OCI-LY7 (cell line): Measurements from ENCODE around the gene ICOS. TPM values are rescaled to one million over a fixed set of nuclear protein-coding genes. Genes with fewer than 3 reads are reported as not detected.

ENCODE experiments used
- Bru-seq: library from RNA; stranded (reverse); fragments of 400-500 nt; gene quantifications from one replicate; lab custom pipeline; 2021; lab: Mats Ljungman, UMichigan
- BruChase-seq, 2 experiments: library from RNA; stranded (reverse); fragments of 400-500 nt; gene quantifications; one replicate each; lab custom pipeline; 2021; lab: Mats Ljungman, UMichigan
- BruUV-seq: library from RNA; stranded (reverse); fragments of 400-500 nt; replicated peaks from 2 replicates; lab custom pipeline; 2021; lab: Mats Ljungman, UMichigan
- CTCF ChIA-PET: fragments of 300-600 bp; sonication (Branson Sonifier 250); formaldehyde crosslinking; loops from one replicate; lab custom pipeline; 2022; ENCODE audit warnings: antibody characterized with exemption; ENCODE audit not compliant: unreplicated experiment; lab: Charles Lee
- POLR2A ChIA-PET: fragments of 300-600 bp; sonication (Branson Sonifier 250); formaldehyde crosslinking; loops from one replicate; lab custom pipeline; 2022; ENCODE audit warnings: antibody characterized with exemption; lab: Charles Lee
- DNase-seq: peaks from one replicate; pipeline ENCODE4 v3.0.0-alpha.2; 2015; ENCODE audit warnings: low spot score
- H2AFZ ChIP-seq: fragments of 200-600 bp; sonication (generic), shearing (Covaris generic); 2 replicates; pipeline ENCODE4 v1.6.1; 2014; ENCODE audit warnings: mild to moderate bottlenecking, antibody characterized with exemption, low read length, moderate library complexity
- H3K27ac ChIP-seq: fragments of 200-600 bp; sonication (generic); 2 replicates; pipeline ENCODE4 v1.5.1; 2014; ENCODE audit warnings: mixed run types, low read depth, mild to moderate bottlenecking, moderate library complexity, low read length, inconsistent platforms; ENCODE audit not compliant: poor library complexity, severe bottlenecking
- H3K36me3 ChIP-seq: fragments of 200-600 bp; sonication (generic); 2 replicates; pipeline ENCODE4 v1.6.1; 2014; ENCODE audit warnings: mild to moderate bottlenecking, antibody characterized with exemption, low read length, moderate library complexity, mixed read lengths; ENCODE audit not compliant: insufficient read depth
- H3K4me1 ChIP-seq: fragments of 200-600 bp; sonication (generic); 2 replicates; pipeline ENCODE4 v1.5.1; 2014; ENCODE audit warnings: mild to moderate bottlenecking, low read length; ENCODE audit not compliant: insufficient read depth, poor library complexity, severe bottlenecking
- H3K4me2 ChIP-seq: fragments of 200-600 bp; sonication (generic); 2 replicates; pipeline ENCODE4 v1.6.1; 2014; ENCODE audit warnings: mild to moderate bottlenecking, low read length
- H3K4me3 ChIP-seq: fragments of 200-600 bp; sonication (generic); 2 replicates; pipeline ENCODE4 v1.5.1; 2014; ENCODE audit warnings: mild to moderate bottlenecking, low read depth, low read length; ENCODE audit not compliant: poor library complexity, severe bottlenecking
- H3K79me2 ChIP-seq: fragments of 200-600 bp; sonication (generic); 2 replicates; pipeline ENCODE4 v1.6.1; 2016; ENCODE audit warnings: low read depth, mild to moderate bottlenecking, low read length, moderate library complexity, mixed read lengths; ENCODE audit not compliant: insufficient read depth
- H3K9me2 ChIP-seq: fragments of 200-600 bp; sonication (generic); 2 replicates; pipeline ENCODE4 v1.6.1; 2016; ENCODE audit warnings: mild to moderate bottlenecking, low read length, mixed read lengths; ENCODE audit not compliant: insufficient read depth
- H3K9me3 ChIP-seq: fragments of 200-600 bp; sonication (generic); 2 replicates; pipeline ENCODE4 v1.6.1; 2014; ENCODE audit warnings: mild to moderate bottlenecking, mixed run types, low read length, mixed read lengths
- H4K20me1 ChIP-seq: fragments of 200-600 bp; sonication (generic); 2 replicates; pipeline ENCODE4 v1.6.1; 2014; ENCODE audit warnings: mild to moderate bottlenecking, antibody characterized with exemption, low read length, moderate library complexity, mixed read lengths; ENCODE audit not compliant: insufficient read depth
- EZH2phosphoT487 ChIP-seq: fragments of 200-600 bp; sonication (generic); IDR thresholded peaks from 2 replicates; pipeline ENCODE4 v1.6.1; 2018; ENCODE audit warnings: low read depth, borderline replicate concordance, mild to moderate bottlenecking, mixed run types, antibody characterized with exemption, low read length, moderate library complexity, mixed read lengths
- intact Hi-C: fragments of 100-400 bp; cut with micrococcal nuclease; formaldehyde crosslinking; loops from one replicate; pipeline ENCODE4 v1.10.0; 2022; ENCODE audit not compliant: unreplicated experiment
- long read RNA-seq: library from polyadenylated mRNA; stranded (forward); transcript quantifications from one replicate; pipeline ENCODE4 v2.0.0, GENCODE V29; 2022
- total RNA-seq, 2 experiments: library from RNA; depleted of rRNA in 1 of 2; stranded (reverse); fragments of >200 nt in 1 of 2; shearing (Covaris generic) in 1 of 2; gene quantifications; 2 replicates each; pipeline ENCODE4 v1.2.3, GENCODE V29; 2014 to 2022
- TF ChIP-seq, protein P1 (sequence below): fragments of 200-600 bp; sonication (generic); conservative IDR thresholded peaks from 2 replicates; pipeline ENCODE4 v1.5.1; 2014; ENCODE audit warnings: mild to moderate bottlenecking, antibody characterized with exemption, low read length, moderate library complexity, mixed read lengths

The ICOS gene, protein sequence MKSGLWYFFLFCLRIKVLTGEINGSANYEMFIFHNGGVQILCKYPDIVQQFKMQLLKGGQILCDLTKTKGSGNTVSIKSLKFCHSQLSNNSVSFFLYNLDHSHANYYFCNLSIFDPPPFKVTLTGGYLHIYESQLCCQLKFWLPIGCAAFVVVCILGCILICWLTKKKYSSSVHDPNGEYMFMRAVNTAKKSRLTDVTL
- not detected in 2 replicates for total RNA-seq (2014; rRNA removed; shearing (Covaris generic))
- total RNA-seq (2022): not detected in 2 replicates
- Bru-seq, nascent RNA: percentile 5 among the genes with signal in this experiment
- not detected for BruChase-seq, experiment 1, labeled RNA remaining after a 6-hour chase
- percentile 5 among the genes with signal in this experiment for BruChase-seq, experiment 2, labeled RNA remaining after a 2-hour chase
- long read RNA-seq: 0 reads

DNA sequence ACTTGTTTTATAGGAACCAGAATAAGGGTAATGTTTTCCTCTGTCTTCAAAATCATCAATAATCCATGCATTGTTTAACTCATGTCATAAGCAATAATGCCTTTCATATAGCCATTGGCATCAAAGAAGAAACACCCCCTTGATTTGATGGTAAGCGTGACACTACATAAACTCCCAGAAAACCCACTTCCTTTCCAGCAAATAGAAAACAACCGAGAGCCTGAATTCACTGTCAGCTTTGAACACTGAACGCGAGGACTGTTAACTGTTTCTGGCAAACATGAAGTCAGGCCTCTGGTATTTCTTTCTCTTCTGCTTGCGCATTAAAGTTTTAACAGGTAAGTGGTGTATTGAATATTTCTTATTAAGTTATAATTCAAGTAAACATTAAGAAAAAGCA, at the start of gene ICOS:
Gene ICOS (plus strand): TSS at position 229 of the 400 bp plus-strand sequence. CDS start 52 bp downstream, at position 281.
- no peak for TF ChIP-seq EZH2phosphoT487
- TF ChIP-seq, protein P1, sequence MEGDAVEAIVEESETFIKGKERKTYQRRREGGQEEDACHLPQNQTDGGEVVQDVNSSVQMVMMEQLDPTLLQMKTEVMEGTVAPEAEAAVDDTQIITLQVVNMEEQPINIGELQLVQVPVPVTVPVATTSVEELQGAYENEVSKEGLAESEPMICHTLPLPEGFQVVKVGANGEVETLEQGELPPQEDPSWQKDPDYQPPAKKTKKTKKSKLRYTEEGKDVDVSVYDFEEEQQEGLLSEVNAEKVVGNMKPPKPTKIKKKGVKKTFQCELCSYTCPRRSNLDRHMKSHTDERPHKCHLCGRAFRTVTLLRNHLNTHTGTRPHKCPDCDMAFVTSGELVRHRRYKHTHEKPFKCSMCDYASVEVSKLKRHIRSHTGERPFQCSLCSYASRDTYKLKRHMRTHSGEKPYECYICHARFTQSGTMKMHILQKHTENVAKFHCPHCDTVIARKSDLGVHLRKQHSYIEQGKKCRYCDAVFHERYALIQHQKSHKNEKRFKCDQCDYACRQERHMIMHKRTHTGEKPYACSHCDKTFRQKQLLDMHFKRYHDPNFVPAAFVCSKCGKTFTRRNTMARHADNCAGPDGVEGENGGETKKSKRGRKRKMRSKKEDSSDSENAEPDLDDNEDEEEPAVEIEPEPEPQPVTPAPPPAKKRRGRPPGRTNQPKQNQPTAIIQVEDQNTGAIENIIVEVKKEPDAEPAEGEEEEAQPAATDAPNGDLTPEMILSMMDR: no peak
- H4K20me1 ChIP-seq: no peaks in the 10 kb centered on the region
- no peak within 1 kb of the TSS for H2AFZ ChIP-seq
- no peaks in the 10 kb centered on the region for H3K79me2 ChIP-seq
- H3K4me2 ChIP-seq: no peak within 1 kb of the TSS
- intact Hi-C loops: no loop called here
- H3K36me3 ChIP-seq: no peaks in the 10 kb centered on the region
- H3K27ac ChIP-seq: no peak within 1 kb of the TSS
- ChIA-PET CTCF (no interaction called here), POLR2A (no interaction called here)
- DNase-seq: no peak
- no peaks in the 10 kb centered on the region for H3K9me2 ChIP-seq
- BruUV-seq: no TSS peak
- no peaks in the 10 kb centered on the region for H3K9me3 ChIP-seq
- no peak within 1 kb of the TSS for H3K4me3 ChIP-seq
- H3K4me1 ChIP-seq: no peaks in the 10 kb centered on the region

DNA sequence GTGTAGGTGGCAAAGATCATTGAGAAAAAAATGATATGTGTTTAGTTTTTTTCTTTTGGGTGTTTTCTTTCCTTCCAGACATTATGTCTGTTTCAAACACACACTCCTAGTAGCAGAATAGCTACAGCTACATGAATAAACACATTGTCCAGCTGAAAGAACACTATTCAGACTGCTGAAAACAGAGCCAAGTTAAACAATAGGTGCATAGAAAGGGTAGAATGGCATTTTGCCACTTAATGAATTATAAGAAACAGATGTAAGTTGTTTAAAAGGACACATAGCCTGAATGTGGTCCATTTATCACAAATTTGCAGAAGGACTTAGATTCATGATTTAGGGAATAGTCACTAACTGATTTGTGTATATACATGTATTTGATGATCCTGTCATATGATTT, 48.9 kb upstream of the ICOS start:
- H3K4me3 ChIP-seq: no peak overlapping the region
- no peaks in the 10 kb centered on the region for H4K20me1 ChIP-seq
- H3K9me2 ChIP-seq: no peaks in the 10 kb centered on the region
- H3K36me3 ChIP-seq: no peaks in the 10 kb centered on the region
- H3K79me2 ChIP-seq: no peaks in the 10 kb centered on the region
- no peak overlapping the region for H3K27ac ChIP-seq
- H3K4me2 ChIP-seq: no peak overlapping the region
- no peaks in the 10 kb centered on the region for H3K4me1 ChIP-seq
- BruUV-seq: no TSS peak
- CTCF ChIA-PET: no interaction called here
- TF ChIP-seq, protein P1: no peak
- TF ChIP-seq EZH2phosphoT487: no peak
- intact Hi-C loops: no loop called here
- H2AFZ ChIP-seq: no peak overlapping the region
- H3K9me3 ChIP-seq: no peaks in the 10 kb centered on the region
- DNase-seq: no peak
- POLR2A ChIA-PET: interaction anchor here (1.6 to 3.0 kb wide), 2 partner anchors 12 to 19 kb away, joined by 4 to 10 read pairs; no protein-coding TSS in a partner anchor

DNA sequence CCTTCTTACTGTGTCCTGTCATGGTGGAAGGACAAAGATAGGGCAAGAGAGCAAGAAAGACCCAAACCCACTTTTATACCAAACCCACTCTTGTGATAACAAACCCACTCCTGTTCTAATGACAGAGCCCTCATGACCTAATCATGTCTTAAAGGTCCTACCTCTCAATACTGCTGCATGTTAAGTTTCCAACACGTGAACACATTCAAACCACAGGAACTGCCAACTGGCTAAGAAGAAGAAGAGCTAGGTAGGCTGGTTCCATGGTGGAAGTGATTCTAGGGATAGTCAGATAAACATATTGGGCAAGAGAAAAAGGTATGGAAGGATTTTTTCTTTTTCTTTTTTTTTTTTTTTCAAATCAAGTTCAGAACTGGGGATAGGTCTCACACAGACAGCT, 47.0 kb upstream of the ICOS start:
- no peaks in the 10 kb centered on the region for H3K9me3 ChIP-seq
- no peaks in the 10 kb centered on the region for H3K36me3 ChIP-seq
- H3K27ac ChIP-seq: no peak overlapping the region
- no peak for DNase-seq
- no peak overlapping the region for H3K4me3 ChIP-seq
- intact Hi-C loops: no loop called here
- H2AFZ ChIP-seq: no peak overlapping the region
- no peaks in the 10 kb centered on the region for H4K20me1 ChIP-seq
- no peak overlapping the region for H3K4me2 ChIP-seq
- H3K9me2 ChIP-seq: no peaks in the 10 kb centered on the region
- BruUV-seq: no TSS peak
- H3K79me2 ChIP-seq: no peaks in the 10 kb centered on the region
- ChIA-PET POLR2A (interaction anchor here (0.6 to 0.9 kb wide), 2 partner anchors 9 to 17 kb away, joined by 3 to 5 read pairs; no protein-coding TSS in a partner anchor), CTCF (no interaction called here)
- H3K4me1 ChIP-seq: no peaks in the 10 kb centered on the region
- TF ChIP-seq, protein P1: no peak
- TF ChIP-seq EZH2phosphoT487: no peak
